Stimulated activated CD8-positive, alpha-beta memory T cell treated with anti-CD3 and anti-CD28 coated beads, Interleukin-2, amount 100 ng/mL, for 48 hours (primary cell): ENCODE results near the gene TUBGCP2.
"Not testable (repeated sequence)": the region's sequence is repeated elsewhere in the genome, so short reads cannot be mapped to it uniquely, and the experiment has no call there.

ENCODE experiments used
- DNase-seq, 2 donors: peaks; one replicate each; pipeline ENCODE4 v3.0.0-alpha.2; 2020; ENCODE audit warnings: low read depth in 2 of 2

Gene TUBGCP2

GRCh38 chr10:133324857-133325260, 16.2 kb upstream of the TUBGCP2 start:
- no peak for DNase-seq

- peak; percentile 30 to 62 for DNase-seq
Measured at GRCh38 chr10:133324198-133324792, 15.6 kb upstream of the TUBGCP2 start.

GRCh38 chr10:133322064-133322709, 13.5 kb upstream of the TUBGCP2 start:
- DNase-seq, result not testable (repeated sequence)

GRCh38 chr10:133320852-133321422, 12.3 kb upstream of the TUBGCP2 start:
- not testable (repeated sequence) for DNase-seq

GRCh38 chr10:133318494-133319127, 9.9 kb upstream of the TUBGCP2 start:
- peak; percentile 58 to 61 for DNase-seq

GRCh38 chr10:133316732-133317131, 8.1 kb upstream of the TUBGCP2 start:
- DNase-seq, result no peak

GRCh38 chr10:133316266-133316665, 7.6 kb upstream of the TUBGCP2 start:
- DNase-seq, result no peak

GRCh38 chr10:133315847-133316246, 7.2 kb upstream of the TUBGCP2 start:
- no peak for DNase-seq

- no peak for DNase-seq
Measured at GRCh38 chr10:133314911-133315310, 6.2 kb upstream of the TUBGCP2 start.

GRCh38 chr10:133313192-133313591, 4.5 kb upstream of the TUBGCP2 start:
- DNase-seq, result no peak

- DNase-seq, result no peak
Measured at GRCh38 chr10:133312769-133313145, 4.1 kb upstream of the TUBGCP2 start.

GRCh38 chr10:133312016-133312768, 3.5 kb upstream of the TUBGCP2 start:
- DNase-seq, result no peak

- DNase-seq, result no peak
Measured at GRCh38 chr10:133311570-133311969, 2.9 kb upstream of the TUBGCP2 start.

- no peak for DNase-seq
Measured at GRCh38 chr10:133310789-133311188, 2.1 kb upstream of the TUBGCP2 start.

- DNase-seq, result no peak
Measured at GRCh38 chr10:133310399-133310755, 1.7 kb upstream of the TUBGCP2 start.

GRCh38 chr10:133309720-133310398, 1.2 kb upstream of the TUBGCP2 start:
- no peak for DNase-seq

GRCh38 chr10:133309100-133309719, 538 bp upstream of the TUBGCP2 start:
- peak; percentile 86 to 90 for DNase-seq

GRCh38 chr10:133307776-133308420, 774 bp downstream of the TUBGCP2 start:
- DNase-seq, result peak; percentile 72

GRCh38 chr10:133306941-133307379, 1.7 kb downstream of the TUBGCP2 start:
- DNase-seq, result no peak

- DNase-seq, result no peak
Measured at GRCh38 chr10:133306097-133306476, 2.6 kb downstream of the TUBGCP2 start.

GRCh38 chr10:133303206-133303605, 5.5 kb downstream of the TUBGCP2 start:
- DNase-seq, result no peak
